GM12891 (cell line): Measurements from ENCODE around the gene FAM25C.
"Not testable (repeated sequence)": the region's sequence is repeated elsewhere in the genome, so short reads cannot be mapped to it uniquely, and the experiment has no call there.

ENCODE experiments used
- POLR2AphosphoS5 ChIP-seq: IDR thresholded peaks from 2 replicates; pipeline ENCODE4 v1.6.1; 2011; ENCODE audit warnings: low read depth, low read length, control low read depth
- SPI1 ChIP-seq: IDR thresholded peaks from 2 replicates; pipeline ENCODE4 v1.6.1; 2011; ENCODE audit warnings: low read depth, low read length, control low read depth
- TAF1 ChIP-seq: IDR thresholded peaks from 2 replicates; pipeline ENCODE4 v1.6.1; 2011; ENCODE audit warnings: low read depth, low read length, control low read depth

DNA sequence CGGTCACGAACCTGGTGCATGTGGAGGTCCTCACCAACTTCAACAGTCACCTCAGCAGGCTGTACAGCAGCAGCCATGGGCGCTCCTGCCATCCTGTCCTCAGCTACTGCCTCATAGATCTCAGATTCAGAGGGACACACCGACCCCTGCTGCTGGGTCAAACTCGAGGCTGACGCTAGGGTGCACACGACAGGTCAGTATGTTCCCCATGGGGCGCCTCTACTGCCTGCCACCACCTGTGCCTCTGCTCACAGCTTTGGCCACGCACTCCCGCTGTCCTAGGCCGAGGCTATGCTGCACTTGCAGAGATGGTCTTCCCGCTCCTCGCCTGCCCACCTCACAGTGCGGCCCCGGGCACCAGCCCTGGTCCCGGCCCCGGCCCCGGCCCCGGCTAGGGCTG is 31.8 kb upstream of the FAM25C start:
- not testable (repeated sequence) for TF ChIP-seq TAF1, POLR2AphosphoS5, SPI1
